Suppressor macrophage treated with lipopolysaccharide for 1 hour (primary cell): ENCODE results near the gene SGCD.

ENCODE experiments used
- DNase-seq, 3 donors: peaks; one replicate each; pipeline ENCODE4 v3.0.0-alpha.2; 2020 to 2022

The SGCD gene

DNA sequence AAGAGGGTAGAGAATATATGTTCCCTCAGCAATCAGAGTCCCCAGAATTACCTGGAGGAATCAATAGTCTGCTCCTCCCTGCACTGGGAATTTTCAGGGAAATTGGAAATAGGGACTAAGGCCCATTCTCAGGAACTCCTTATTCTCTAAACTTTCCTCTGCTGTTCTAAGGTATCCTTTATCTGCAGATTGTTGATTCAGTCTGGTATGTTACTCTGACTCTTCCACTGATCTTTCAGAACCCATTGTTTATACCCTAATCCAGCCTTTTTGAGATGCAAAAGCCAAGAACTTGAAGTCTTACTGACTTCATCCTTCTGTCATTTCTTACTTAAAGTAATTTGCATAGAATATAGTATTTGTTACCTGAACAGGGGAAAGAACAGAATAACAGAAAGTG lies 379.7 kb downstream of the SGCD start:
- DNase-seq, result no peak

- DNase-seq, result no peak
Observed at GRCh38 chr5:156707750-156708149, 380.8 kb downstream of the SGCD start.

- no peak for DNase-seq
Observed at GRCh38 chr5:156715287-156715686, 388.3 kb downstream of the SGCD start.

GRCh38 chr5:156716591-156717380 lies 389.8 kb downstream of the SGCD start:
- DNase-seq, result no peak

DNA sequence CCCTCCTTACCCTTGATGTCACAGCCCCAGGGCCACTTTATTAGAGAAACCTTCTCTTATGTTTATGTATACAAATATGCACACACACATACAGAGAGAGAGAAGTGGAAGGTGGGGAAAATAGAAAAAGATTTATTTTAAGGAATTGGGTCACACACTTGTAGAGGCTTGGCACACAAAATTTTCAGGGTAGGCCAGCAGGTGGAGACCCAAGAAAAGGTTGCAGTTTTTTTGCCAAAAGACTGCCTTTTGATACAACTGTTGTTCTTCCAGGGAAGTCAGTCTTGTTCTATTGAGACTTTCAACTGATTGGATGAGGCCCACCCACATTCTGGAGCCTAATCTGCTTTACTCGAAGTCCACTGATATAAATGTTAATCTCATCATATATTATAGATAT lies 392.0 kb downstream of the SGCD start:
- DNase-seq, result no peak

GRCh38 chr5:156722358-156722757 lies 395.4 kb downstream of the SGCD start:
- DNase-seq, result no peak

DNA sequence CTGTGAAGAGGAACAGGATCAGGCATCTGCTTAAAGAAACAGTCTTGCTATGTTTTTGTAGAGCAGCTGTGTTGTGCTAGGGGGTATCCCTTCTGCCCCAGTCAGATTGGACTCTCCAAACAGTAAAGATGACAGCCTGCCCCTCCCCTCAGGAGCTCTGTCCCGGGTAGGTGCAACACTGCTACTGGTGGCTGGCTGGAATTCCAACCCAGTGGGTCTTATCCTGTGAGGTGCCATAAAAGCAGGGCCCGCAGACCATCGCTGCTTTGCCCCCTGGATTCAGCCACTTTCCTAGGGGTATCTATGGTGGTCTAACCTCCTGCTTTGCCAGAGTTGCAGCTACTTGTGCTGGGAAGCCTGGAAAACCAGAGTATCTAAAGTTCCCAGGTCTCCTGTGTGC lies 408.5 kb downstream of the SGCD start:
- DNase-seq, result no peak

GRCh38 chr5:156741516-156741915 lies 414.6 kb downstream of the SGCD start:
- DNase-seq, result no peak

GRCh38 chr5:156753846-156754245 lies 426.9 kb downstream of the SGCD start:
- DNase-seq, result no peak

DNA sequence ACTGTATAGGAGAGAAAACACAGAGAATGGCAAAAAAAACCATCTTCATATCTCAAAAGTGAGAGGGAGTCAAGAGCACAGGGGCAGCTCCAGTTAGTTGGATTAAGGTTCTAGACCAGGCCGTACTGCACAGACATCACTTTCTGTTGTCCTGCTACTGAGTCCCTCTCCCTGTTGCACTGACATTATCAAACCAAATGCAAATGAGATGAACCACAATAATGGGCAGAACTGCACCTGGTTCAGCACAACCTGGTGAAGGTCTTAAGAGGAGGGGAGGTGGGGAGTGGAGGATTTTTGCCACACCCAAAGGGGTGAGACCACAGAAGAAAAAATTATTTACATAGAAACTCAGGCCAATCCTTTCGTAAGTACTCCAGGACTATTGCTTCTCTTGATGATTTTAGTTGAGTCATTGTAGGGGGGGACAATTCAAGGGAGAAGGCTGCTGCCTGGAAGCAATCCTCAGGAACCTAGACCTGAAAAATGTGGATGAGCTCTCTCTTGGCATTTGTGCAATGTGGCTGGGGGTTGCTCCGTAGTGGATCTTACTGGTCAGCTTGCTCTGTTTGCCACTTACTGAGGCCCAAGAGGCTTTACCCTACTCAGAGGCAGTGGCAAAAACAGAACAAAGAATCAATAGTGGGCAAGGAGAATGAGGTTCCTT lies 428.6 kb downstream of the SGCD start:
- no peak for DNase-seq

- DNase-seq, result no peak
Observed at GRCh38 chr5:156758011-156758791, 431.2 kb downstream of the SGCD start.

DNA sequence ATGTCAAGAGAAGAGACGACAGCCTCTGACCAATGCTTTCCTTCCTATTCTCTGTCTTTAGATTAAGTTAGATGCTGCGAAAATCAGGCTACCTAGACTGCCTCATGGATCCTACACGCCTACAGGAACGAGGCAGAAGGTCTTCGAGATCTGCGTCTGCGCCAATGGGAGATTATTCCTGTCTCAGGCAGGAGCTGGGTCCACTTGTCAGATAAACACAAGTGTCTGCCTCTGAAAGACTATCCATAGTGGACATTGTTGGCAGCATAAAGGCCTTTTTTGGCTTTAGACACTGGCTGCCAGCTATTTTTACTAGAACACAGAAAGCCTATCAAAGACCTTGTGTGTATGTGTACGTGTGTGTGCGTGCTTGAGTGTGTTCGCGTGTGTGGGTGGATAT lies 432.2 kb downstream of the SGCD start:
- DNase-seq, result no peak

GRCh38 chr5:156762771-156763170 lies 435.8 kb downstream of the SGCD start:
- DNase-seq, result no peak

DNA sequence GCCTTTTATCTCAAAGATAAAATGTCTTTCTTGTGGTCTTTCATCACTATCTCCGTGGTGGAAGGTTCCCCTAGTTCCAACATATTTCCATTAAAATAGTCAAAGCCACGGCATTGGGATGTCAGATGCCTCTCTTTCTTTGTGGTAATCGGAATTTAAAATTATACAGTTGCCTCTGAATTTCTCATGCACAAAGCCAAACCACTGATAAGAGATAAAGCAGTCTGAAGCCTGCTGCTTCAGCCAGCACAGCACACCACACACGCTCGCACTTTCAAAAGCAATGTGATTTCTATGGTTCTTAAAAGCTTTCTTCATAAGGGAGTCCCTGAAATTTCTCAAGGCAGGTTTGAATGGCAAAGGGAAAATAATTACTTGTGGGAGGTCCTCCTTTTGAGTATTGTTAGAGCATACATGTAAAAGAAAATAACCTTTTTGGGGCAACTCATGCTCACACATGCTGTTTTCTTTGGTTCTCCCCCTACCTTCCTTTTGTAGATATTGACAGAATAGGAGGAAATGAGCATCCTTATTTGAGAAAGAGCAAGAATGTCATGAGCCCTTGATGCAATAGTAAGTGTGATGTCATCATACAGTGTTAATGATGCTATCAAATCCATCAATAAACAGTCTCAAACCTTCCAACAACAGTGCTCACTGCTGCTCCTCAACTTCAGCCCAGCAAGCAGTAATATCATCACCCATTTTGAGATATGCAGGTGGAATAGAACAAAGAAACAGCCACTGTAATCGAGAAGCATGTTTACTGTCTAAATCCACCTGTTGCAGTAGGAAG lies 437.4 kb downstream of the SGCD start:
- DNase-seq, result no peak

GRCh38 chr5:156774273-156774672 lies 447.3 kb downstream of the SGCD start:
- DNase-seq, result no peak

DNA sequence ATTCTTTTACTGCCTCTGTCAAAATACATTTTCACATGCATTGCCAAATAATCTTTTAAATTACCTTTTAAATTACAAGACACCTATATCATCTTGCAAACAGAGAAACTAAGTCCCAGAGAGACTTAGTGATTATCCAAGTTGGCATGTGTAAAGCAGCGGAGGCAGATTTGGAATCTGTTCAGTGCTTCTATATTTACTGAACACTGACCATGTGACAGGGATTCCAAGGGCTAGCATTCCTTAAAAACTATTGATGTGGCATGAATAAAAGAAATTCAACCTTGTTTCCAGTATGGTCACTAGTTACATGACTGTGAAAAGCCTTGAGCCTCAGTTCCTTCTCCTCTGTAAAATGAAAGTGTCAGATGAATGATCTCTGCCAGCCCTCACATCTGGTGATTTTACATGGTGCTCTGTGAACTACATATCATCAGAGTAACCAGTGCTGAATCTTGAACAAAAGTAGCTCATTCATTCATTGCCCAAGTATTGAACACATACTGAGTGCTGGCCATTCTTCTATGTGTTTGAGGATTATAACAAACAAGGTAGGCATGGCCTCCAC lies 451.3 kb downstream of the SGCD start:
- DNase-seq, result no peak

GRCh38 chr5:156778752-156779151 lies 451.8 kb downstream of the SGCD start:
- DNase-seq, result no peak

GRCh38 chr5:156779436-156779835 lies 452.5 kb downstream of the SGCD start:
- no peak for DNase-seq

DNA sequence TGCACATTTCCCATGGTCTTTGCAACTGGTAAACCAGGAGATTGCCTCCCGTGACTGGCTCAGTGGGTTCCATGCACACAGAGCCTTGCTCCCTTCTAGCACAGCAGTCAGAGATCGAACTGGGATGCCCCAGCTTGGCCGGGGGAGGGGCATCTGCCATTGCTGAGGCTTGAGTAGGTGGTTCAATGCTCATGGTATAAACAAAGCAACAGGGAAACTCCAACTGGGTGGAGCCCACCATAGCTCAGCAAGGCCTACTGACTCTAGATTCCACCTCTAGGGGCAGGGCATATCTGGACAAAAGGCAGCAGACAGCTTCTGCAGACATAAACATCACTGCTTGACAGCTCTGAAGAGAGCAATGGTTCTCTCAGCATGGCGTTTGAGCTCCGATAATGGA lies 456.1 kb downstream of the SGCD start:
- no peak for DNase-seq

DNA sequence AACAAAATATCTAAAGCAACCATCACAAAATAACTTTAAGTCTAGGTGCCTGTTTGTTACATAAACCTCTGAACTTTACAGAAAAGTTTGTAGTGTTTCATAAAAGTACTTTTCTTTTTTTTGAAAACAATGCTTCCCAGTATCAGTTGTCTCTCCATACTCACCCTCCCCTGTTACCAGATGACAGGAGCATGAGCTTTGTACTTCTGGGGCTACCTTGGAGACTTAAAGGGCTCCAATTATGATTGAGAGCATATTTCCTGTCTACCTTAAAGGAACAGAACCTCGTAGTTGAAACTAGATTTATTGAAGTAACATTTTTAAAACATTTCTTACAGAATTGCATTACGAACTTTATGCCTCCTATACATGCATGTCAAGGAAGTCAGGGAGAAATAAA lies 467.7 kb downstream of the SGCD start:
- DNase-seq, result no peak

- no peak for DNase-seq
Observed at GRCh38 chr5:156798201-156798600, 471.2 kb downstream of the SGCD start.

DNA sequence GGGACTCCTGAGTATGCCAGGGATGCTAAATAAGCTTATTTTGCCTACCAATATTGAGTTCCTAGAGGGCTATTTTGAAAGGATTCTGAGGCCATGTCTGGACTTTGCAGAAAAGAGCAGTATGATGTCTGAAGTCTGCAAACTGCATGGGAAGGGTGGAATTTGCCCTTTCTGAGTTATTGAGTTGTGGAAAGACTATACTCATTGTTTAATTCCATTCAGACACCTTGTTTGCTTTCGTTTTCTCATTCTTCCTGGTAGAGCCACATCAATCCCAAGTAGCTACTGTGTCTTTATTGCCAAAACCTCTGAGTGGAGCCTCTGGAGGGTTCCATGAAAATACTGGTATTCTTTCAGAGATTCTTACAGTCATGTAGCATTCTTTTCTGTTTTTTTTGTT lies 472.2 kb downstream of the SGCD start:
- DNase-seq, result no peak

GRCh38 chr5:156800929-156801328 lies 474.0 kb downstream of the SGCD start:
- DNase-seq, result no peak
